ENCODE data around the gene MED12L. TPM values are rescaled to one million over a fixed set of nuclear protein-coding genes. Genes with fewer than 3 reads are reported as not detected.

The MED12L gene
- total RNA-seq, 1 experiment from 2014 or later, result 6.4 TPM

DNA sequence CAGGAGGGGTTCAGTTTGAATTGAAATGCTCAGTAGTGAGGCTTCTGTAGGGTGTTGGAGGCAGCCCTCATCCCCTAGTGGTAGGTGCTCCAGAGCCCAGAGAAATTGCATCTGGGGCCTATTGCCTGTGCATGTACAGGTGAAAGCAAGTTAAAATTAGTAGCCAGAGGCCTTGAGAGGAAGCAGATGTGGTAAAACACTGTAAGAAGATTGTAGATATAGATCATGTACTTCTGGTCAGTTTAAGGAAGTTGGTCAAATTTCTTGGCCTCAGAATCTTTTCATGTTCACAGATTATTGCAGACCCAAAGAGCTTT is 340.8 kb downstream of the MED12L start:
- Histone ChIP-seq H2AFZ (ENCODE audit: low read depth, low read length, poor library complexity, severe bottlenecking) (peak overlapping the region; percentile 67), H3K4me2 (ENCODE audit: low read length) (no peak overlapping the region), H3K4me1 (ENCODE audit: control insufficient read depth in 1 of 2, insufficient read depth in 2 of 2, low read length in 2 of 2) (0 out of 4 replicates have a peak, but pooled peaks cover 0 to 6% of the 10 kb centered on the region in 2 experiments), H3K27ac (ENCODE audit: low read depth, low read length) (no peak overlapping the region), H4K20me1 (ENCODE audit: insufficient read depth) (no peaks in the 10 kb centered on the region), H3K9ac (ENCODE audit: low read length) (no peak overlapping the region), H3K79me2 (ENCODE audit: insufficient read depth, low read length) (no peaks in the 10 kb centered on the region), H3K36me3 (ENCODE audit: control insufficient read depth in 1 of 2, insufficient read depth in 2 of 2, low read length in 2 of 2) (no peaks in the 10 kb centered on the region), H3K4me3 (replicated peaks in 1 of 2; ENCODE audit: low read depth in 1 of 2, low read length in 2 of 2) (no peak overlapping the region), H3K9me2 (ENCODE audit: insufficient read depth) (no peaks in the 10 kb centered on the region), H3K27me3 (ENCODE audit: insufficient read depth, low read length) (no peaks in the 10 kb centered on the region), H3K9me3 (ENCODE audit: control insufficient read depth in 1 of 2, insufficient read depth in 1 of 2, low read depth in 1 of 2, low read length in 2 of 2) (no peaks in the 10 kb centered on the region)
- DNase-seq (ENCODE audit: low read depth, low spot score), result peak; percentile 15
- BruUV-seq (replicated peaks), result no TSS peak
- ChIA-PET RAD21 (ENCODE audit: low non-redundant PET in 1 of 2, low total read pairs in 2 of 2, uncharacterized antibody in 2 of 2, unreplicated experiment in 2 of 2) (no interaction called here), CTCF (interaction anchor here (0.9 to 2.0 kb wide), 7 partner anchors 8 to 412 kb away, joined by 3 to 13 read pairs (median 6); no protein-coding TSS in a partner anchor), POLR2A (interaction anchor here (1.4 kb wide), 1 partner anchor 410 kb away, joined by 5 read pairs; no protein-coding TSS in a partner anchor)
- TF ChIP-seq JUND (IDR thresholded peaks at IDR 0.05) (no peak), CTCF (IDR thresholded peaks at IDR 0.05 in 2 of 3, conservative IDR thresholded peaks at IDR 0.05 in 1 of 3; ENCODE audit: borderline replicate concordance in 1 of 3, insufficient read depth in 1 of 3, low read depth in 2 of 3, low read length in 2 of 3) (peak in 2 of 3 experiments; percentile 35 to 65; a peak in 4 of 6 replicates), FOSL1 (IDR thresholded peaks at IDR 0.05; ENCODE audit: low read depth) (no peak)
- TF ChIP-seq, protein P1, sequence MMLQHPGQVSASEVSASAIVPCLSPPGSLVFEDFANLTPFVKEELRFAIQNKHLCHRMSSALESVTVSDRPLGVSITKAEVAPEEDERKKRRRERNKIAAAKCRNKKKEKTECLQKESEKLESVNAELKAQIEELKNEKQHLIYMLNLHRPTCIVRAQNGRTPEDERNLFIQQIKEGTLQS (IDR thresholded peaks at IDR 0.05), result no peak
- intact Hi-C loops (cut with micrococcal nuclease), result no loop called here
- peak; percentile 89 for ATAC-seq

GRCh38 chr3:151428386-151428785 is 342.9 kb downstream of the MED12L start:
- no peaks in the 10 kb centered on the region for H4K20me1 ChIP-seq (ENCODE audit: insufficient read depth)
- no peaks in the 10 kb centered on the region for H3K9me2 ChIP-seq (ENCODE audit: insufficient read depth)
- RAD21 ChIA-PET (ENCODE audit: low non-redundant PET in 1 of 2, low total read pairs in 2 of 2, uncharacterized antibody in 2 of 2, unreplicated experiment in 2 of 2), result no interaction called here
- ATAC-seq (no peak), DNase-seq (ENCODE audit: low read depth, low spot score) (no peak)
- no peaks in the 10 kb centered on the region for H3K9me3 ChIP-seq (ENCODE audit: control insufficient read depth in 1 of 2, insufficient read depth in 1 of 2, low read depth in 1 of 2, low read length in 2 of 2)
- H3K27me3 ChIP-seq (ENCODE audit: insufficient read depth, low read length), result no peaks in the 10 kb centered on the region
- H3K79me2 ChIP-seq (ENCODE audit: insufficient read depth, low read length), result no peaks in the 10 kb centered on the region
- no peak overlapping the region for H2AFZ ChIP-seq (ENCODE audit: low read depth, low read length, poor library complexity, severe bottlenecking)
- no peak overlapping the region for H3K4me3 ChIP-seq (replicated peaks in 1 of 2; ENCODE audit: low read depth in 1 of 2, low read length in 2 of 2)
- 0 out of 4 replicates have a peak, but pooled peaks cover 0 to 6% of the 10 kb centered on the region in 2 experiments for H3K4me1 ChIP-seq (ENCODE audit: control insufficient read depth in 1 of 2, insufficient read depth in 2 of 2, low read length in 2 of 2)
- no peak overlapping the region for H3K4me2 ChIP-seq (ENCODE audit: low read length)
- POLR2A ChIA-PET, result no interaction called here
- no peak overlapping the region for H3K9ac ChIP-seq (ENCODE audit: low read length)
- intact Hi-C loops (cut with micrococcal nuclease), result no loop called here
- CTCF ChIA-PET, result interaction anchor here (1.0 kb wide), 1 partner anchor 411 kb away, joined by 3 read pairs; no protein-coding TSS in a partner anchor
- no peak overlapping the region for H3K27ac ChIP-seq (ENCODE audit: low read depth, low read length)
- TF ChIP-seq ELF1 (IDR thresholded peaks at IDR 0.05; ENCODE audit: borderline replicate concordance, low read depth), result no peak
- no peaks in the 10 kb centered on the region for H3K36me3 ChIP-seq (ENCODE audit: control insufficient read depth in 1 of 2, insufficient read depth in 2 of 2, low read length in 2 of 2)
- no TSS peak for BruUV-seq (replicated peaks)
